ENCODE results near the gene SIK3.

SIK3 gene

DNA sequence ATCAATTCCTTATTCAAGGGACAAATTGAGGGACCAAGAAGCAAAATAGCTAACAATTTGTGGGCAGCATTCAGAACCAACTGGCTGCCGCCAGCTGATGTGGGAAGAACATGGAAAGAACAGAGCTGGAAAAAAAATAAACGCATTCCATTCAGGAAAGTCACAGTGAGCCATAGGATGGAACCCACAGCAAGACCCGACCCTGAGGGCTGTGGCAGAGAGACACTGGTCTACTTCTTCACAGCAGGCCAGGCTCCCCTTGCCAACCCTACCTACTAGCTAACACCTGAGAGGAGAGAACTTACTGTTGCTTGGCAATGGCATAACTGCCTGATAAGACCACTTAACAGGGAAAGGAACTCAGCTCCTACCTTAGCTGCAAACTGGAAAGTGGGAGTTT, 137.3 kb downstream of the SIK3 start:
- peak overlapping the region; percentile 8 for H3K27ac ChIP-seq (ENCODE audit: low read depth, low read length)

DNA sequence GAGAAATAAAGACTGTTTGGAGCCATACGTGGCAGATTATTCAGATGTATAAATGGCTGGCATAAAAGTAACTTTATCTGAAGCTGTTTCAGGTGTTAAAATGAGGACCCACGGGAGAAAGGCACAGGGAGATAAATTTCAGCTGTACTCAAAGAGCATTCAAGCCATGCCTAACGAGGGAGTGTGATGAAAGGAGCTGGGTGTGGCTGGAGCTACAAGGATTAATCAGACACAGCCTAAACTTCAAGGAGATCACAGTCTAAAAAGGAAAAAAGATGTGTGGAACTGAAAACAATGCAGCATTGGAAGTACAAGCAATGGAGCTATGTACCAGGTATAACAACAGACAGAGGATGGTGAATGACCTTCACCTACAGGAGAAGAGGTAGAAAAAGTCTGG, 140.0 kb downstream of the SIK3 start:
- H3K9me3 ChIP-seq (ENCODE audit: control insufficient read depth, insufficient read depth, low read length): no peaks in the 10 kb centered on the region
- H3K27ac ChIP-seq (ENCODE audit: low read depth, low read length): no peak overlapping the region
- H3K27me3 ChIP-seq (ENCODE audit: control insufficient read depth, insufficient read depth, low read length): no peaks in the 10 kb centered on the region
- H3K4me1 ChIP-seq (ENCODE audit: control insufficient read depth, insufficient read depth, low read length): peaks cover 37% of the 10 kb centered on the region
- H3K9ac ChIP-seq (ENCODE audit: low read depth, low read length): no peak overlapping the region
- no peak overlapping the region for H3K4me3 ChIP-seq (ENCODE audit: low read depth, low read length)
- H3K36me3 ChIP-seq (ENCODE audit: control insufficient read depth, insufficient read depth, low read length): peaks cover 20% of the 10 kb centered on the region

More for the DNA sequence above, 137.3 kb downstream of the SIK3 start:
- Histone ChIP-seq H3K4me1 (ENCODE audit: control insufficient read depth, insufficient read depth, low read length) (peaks cover 34% of the 10 kb centered on the region), H3K27me3 (ENCODE audit: control insufficient read depth, insufficient read depth, low read length) (no peaks in the 10 kb centered on the region), H3K36me3 (ENCODE audit: control insufficient read depth, insufficient read depth, low read length) (0 out of 2 replicates have a peak, but pooled peaks cover 5% of the 10 kb centered on the region), H3K9me3 (ENCODE audit: control insufficient read depth, insufficient read depth, low read length) (no peaks in the 10 kb centered on the region), H3K4me3 (ENCODE audit: low read depth, low read length) (no peak overlapping the region), H3K9ac (ENCODE audit: low read depth, low read length) (no peak overlapping the region)

DNA sequence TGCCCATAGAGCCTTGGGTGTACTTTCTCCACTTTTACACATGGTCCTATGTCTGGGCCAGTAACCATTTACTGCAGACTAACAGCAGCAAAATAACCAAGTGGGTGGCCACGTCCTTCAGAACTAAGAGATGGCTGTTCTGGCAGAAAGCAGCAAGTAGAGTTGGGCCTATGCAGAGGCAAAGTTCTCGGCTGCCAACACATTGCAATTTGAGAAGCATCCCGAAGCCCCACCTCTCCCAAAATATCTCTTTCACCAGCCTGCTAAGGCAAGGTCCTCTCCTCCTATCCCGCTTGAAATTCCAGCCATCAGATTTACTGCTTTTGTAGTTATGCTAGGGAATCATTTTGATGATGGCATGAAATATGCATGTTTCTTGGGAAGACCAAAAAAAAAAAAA, 142.3 kb downstream of the SIK3 start:
- Histone ChIP-seq H3K27me3 (ENCODE audit: control insufficient read depth, insufficient read depth, low read length) (no peaks in the 10 kb centered on the region), H3K27ac (ENCODE audit: low read depth, low read length) (no peak overlapping the region), H3K9ac (ENCODE audit: low read depth, low read length) (no peak overlapping the region), H3K4me1 (ENCODE audit: control insufficient read depth, insufficient read depth, low read length) (peaks cover 17% of the 10 kb centered on the region; the same call in 1 of the 2 replicates), H3K9me3 (ENCODE audit: control insufficient read depth, insufficient read depth, low read length) (no peaks in the 10 kb centered on the region), H3K36me3 (ENCODE audit: control insufficient read depth, insufficient read depth, low read length) (peaks cover 21% of the 10 kb centered on the region), H3K4me3 (ENCODE audit: low read depth, low read length) (no peak overlapping the region)

DNA sequence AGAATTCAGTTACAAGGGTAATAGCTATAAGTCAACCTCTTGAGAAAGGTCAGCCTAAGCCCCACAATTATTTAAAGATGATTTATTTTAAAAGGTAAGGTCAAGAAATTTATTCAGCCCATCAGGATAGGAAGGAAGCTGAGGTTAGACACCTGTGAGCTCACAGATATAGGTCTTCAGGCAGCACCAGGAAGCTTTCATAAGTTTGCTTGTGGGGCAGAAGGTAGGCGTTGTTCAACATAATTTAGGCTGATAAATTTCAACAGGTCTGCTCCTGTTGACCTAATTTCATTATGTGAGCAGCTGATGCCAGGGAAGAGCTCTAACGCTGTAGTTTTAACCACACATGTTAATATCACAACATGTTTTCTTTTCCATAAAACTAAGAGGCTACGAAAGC, 142.7 kb downstream of the SIK3 start:
- Histone ChIP-seq H3K9me3 (ENCODE audit: control insufficient read depth, insufficient read depth, low read length) (no peaks in the 10 kb centered on the region), H3K9ac (ENCODE audit: low read depth, low read length) (no peak overlapping the region), H3K36me3 (ENCODE audit: control insufficient read depth, insufficient read depth, low read length) (peaks cover 25% of the 10 kb centered on the region), H3K4me3 (ENCODE audit: low read depth, low read length) (no peak overlapping the region), H3K27ac (ENCODE audit: low read depth, low read length) (no peak overlapping the region), H3K4me1 (ENCODE audit: control insufficient read depth, insufficient read depth, low read length) (peaks cover 13% of the 10 kb centered on the region; the same call in 1 of the 2 replicates), H3K27me3 (ENCODE audit: control insufficient read depth, insufficient read depth, low read length) (no peaks in the 10 kb centered on the region)

DNA sequence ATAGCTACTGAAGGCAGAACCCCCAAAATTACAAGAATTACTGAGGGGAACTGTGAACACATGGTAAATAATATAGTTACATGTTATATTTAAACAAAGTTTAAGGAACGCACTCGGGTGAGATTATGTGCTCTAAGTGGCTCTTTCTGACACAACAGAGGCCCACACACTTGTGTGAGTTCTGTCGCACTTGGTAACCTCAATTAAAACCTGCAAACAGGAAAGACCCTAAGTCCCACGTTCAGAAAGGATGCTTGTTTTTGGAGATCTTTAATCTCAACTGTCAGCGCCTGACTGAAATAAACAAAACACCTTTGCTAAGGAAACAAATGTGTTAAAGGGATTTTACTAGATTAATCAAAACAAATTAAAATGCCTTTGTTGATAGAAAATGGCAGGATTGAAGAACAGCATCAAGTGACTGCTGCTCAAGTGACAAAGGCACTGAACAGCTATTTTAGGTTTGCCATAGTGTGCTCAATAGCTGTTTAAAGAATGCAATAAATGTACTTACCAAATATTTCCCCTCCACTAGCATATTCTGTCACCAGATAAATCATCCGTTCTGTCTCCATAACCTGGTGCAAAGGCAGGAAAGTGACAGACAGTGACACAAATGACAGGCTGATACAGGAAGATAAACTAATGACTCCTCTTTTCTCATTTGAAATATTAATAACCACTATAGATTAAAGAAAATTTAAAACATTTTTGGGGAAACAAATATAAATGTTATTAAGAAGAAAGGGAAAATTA, 144.5 kb downstream of the SIK3 start:
- H3K9ac ChIP-seq (ENCODE audit: low read depth, low read length): no peak overlapping the region

DNA sequence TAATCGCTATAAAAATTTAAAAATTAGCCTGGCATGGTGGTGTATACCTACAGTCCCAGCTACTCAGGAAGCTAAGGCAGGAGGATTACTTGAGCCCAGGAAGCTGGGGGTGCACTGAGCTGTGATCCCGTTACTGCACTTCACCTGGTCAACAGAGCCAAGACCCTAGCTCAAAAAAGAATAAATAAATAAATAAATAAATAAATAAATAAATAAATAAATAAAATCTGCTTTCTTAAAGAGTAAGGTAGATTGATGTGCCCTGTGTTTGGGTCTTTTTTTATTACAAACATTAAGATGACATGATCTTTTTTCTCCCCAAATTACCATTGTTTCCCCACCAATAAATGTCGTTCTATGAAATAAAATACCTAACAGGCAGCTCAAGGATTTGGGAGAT, 146.5 kb downstream of the SIK3 start:
- peaks cover 35% of the 10 kb centered on the region for H3K36me3 ChIP-seq (ENCODE audit: control insufficient read depth, insufficient read depth, low read length)
- H3K27me3 ChIP-seq (ENCODE audit: control insufficient read depth, insufficient read depth, low read length): no peaks in the 10 kb centered on the region
- no peak overlapping the region for H3K4me3 ChIP-seq (ENCODE audit: low read depth, low read length)
- no peaks in the 10 kb centered on the region for H3K9me3 ChIP-seq (ENCODE audit: control insufficient read depth, insufficient read depth, low read length)
- H3K27ac ChIP-seq (ENCODE audit: low read depth, low read length): no peak overlapping the region
- H3K4me1 ChIP-seq (ENCODE audit: control insufficient read depth, insufficient read depth, low read length): peaks cover 10% of the 10 kb centered on the region; the same call in 1 of the 2 replicates
- no peak overlapping the region for H3K9ac ChIP-seq (ENCODE audit: low read depth, low read length)

More for the DNA sequence above, 144.5 kb downstream of the SIK3 start:
- Histone ChIP-seq H3K9me3 (ENCODE audit: control insufficient read depth, insufficient read depth, low read length) (no peaks in the 10 kb centered on the region), H3K36me3 (ENCODE audit: control insufficient read depth, insufficient read depth, low read length) (peaks cover 36% of the 10 kb centered on the region), H3K4me1 (ENCODE audit: control insufficient read depth, insufficient read depth, low read length) (peaks cover 13% of the 10 kb centered on the region; the same call in 1 of the 2 replicates), H3K4me3 (ENCODE audit: low read depth, low read length) (no peak overlapping the region), H3K27me3 (ENCODE audit: control insufficient read depth, insufficient read depth, low read length) (no peaks in the 10 kb centered on the region), H3K27ac (ENCODE audit: low read depth, low read length) (no peak overlapping the region)

DNA sequence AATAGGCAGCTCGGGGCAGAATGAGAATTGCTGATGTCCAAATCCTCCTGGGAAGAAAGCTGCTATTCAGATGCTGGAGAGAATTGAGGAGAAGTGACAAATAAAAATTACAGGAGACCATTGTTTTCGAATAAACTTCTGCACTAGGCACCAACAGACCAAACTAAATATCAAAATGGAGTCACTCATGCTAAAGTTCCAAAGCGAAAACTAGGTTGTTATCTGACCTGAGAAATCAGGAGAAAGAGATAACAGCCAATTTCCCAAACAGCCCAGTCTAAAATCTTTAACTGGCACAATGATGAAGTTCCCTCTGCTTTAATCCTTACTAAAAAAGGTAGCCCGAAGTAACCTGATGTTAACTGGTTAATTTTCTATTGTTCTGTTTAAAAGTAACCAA, 148.0 kb downstream of the SIK3 start:
- H3K4me1 ChIP-seq (ENCODE audit: control insufficient read depth, insufficient read depth, low read length): no peaks in the 10 kb centered on the region
- H3K27ac ChIP-seq (ENCODE audit: low read depth, low read length): no peak overlapping the region
- H3K9ac ChIP-seq (ENCODE audit: low read depth, low read length): no peak overlapping the region
- H3K9me3 ChIP-seq (ENCODE audit: control insufficient read depth, insufficient read depth, low read length): no peaks in the 10 kb centered on the region
- peaks cover 26% of the 10 kb centered on the region for H3K36me3 ChIP-seq (ENCODE audit: control insufficient read depth, insufficient read depth, low read length)
- no peaks in the 10 kb centered on the region for H3K27me3 ChIP-seq (ENCODE audit: control insufficient read depth, insufficient read depth, low read length)
- H3K4me3 ChIP-seq (ENCODE audit: low read depth, low read length): no peak overlapping the region

DNA sequence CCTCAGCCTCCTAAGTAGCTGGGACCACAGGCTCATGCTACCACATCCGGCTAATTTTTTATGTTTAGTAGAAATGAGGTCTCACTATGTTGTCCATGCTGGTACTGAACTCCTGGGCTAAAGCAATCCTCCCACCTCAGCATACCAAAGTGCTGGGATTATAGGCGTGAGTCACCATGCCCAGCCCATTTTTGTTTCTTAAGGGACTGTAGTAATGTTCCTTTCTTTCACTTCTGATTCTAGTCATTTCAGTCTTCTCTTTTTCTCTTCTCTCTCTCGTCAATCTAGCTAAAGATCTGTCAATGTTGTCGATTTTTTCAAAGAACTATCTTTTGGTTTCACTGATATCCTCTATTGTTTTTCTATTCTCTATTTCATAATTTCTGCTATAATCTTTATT, 149.8 kb downstream of the SIK3 start:
- Histone ChIP-seq H3K4me3 (ENCODE audit: low read depth, low read length) (no peak overlapping the region), H3K27ac (ENCODE audit: low read depth, low read length) (no peak overlapping the region), H3K27me3 (ENCODE audit: control insufficient read depth, insufficient read depth, low read length) (no peaks in the 10 kb centered on the region), H3K9ac (ENCODE audit: low read depth, low read length) (no peak overlapping the region), H3K36me3 (ENCODE audit: control insufficient read depth, insufficient read depth, low read length) (peaks cover 16% of the 10 kb centered on the region), H3K4me1 (ENCODE audit: control insufficient read depth, insufficient read depth, low read length) (no peaks in the 10 kb centered on the region), H3K9me3 (ENCODE audit: control insufficient read depth, insufficient read depth, low read length) (no peaks in the 10 kb centered on the region)

DNA sequence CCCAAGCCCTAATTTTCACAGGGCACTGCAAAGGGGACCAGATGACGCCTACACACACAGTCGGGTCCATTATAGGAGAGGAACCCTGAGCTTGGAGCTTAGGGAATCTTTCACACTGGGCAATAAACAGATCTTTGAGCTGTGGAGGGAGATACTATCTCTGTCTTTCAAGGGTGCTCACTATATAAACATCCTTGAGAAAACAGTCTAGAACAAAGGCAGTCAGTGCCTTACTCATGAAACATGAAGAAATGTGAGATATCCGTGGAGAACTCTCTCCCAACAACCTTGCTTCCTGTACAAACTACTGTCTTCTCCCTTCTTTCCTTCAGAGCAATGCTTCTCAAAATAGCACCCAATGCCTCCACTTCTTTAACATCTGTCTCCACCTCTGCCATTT, 151.8 kb downstream of the SIK3 start:
- H3K9ac ChIP-seq (ENCODE audit: low read depth, low read length): no peak overlapping the region
- H3K4me1 ChIP-seq (ENCODE audit: control insufficient read depth, insufficient read depth, low read length): no peaks in the 10 kb centered on the region
- peaks cover 16% of the 10 kb centered on the region for H3K36me3 ChIP-seq (ENCODE audit: control insufficient read depth, insufficient read depth, low read length)
- no peaks in the 10 kb centered on the region for H3K9me3 ChIP-seq (ENCODE audit: control insufficient read depth, insufficient read depth, low read length)
- no peak overlapping the region for H3K27ac ChIP-seq (ENCODE audit: low read depth, low read length)
- no peaks in the 10 kb centered on the region for H3K27me3 ChIP-seq (ENCODE audit: control insufficient read depth, insufficient read depth, low read length)
- no peak overlapping the region for H3K4me3 ChIP-seq (ENCODE audit: low read depth, low read length)

DNA sequence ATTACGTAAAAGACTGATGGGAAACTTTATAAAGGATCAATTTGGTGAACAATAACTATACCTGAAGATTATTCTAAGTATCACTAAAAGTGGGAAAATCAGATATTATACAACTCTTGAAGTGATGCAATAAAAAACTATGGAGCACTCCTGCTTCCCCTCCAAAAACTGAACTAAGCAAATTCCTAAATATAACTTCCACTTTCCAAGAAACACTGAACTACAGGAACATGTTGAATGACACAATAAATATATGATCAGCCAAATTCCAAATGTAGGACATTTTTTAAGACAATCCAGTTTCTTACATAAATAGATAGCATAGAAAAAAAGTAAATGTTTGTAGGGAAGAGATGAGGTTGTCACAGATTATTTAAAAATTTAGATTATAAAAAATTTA, 158.7 kb downstream of the SIK3 start:
- Histone ChIP-seq H3K4me1 (ENCODE audit: control insufficient read depth, insufficient read depth, low read length) (no peaks in the 10 kb centered on the region), H3K36me3 (ENCODE audit: control insufficient read depth, insufficient read depth, low read length) (peaks cover 3% of the 10 kb centered on the region; the same call in 1 of the 2 replicates), H3K4me3 (ENCODE audit: low read depth, low read length) (no peak overlapping the region), H3K9ac (ENCODE audit: low read depth, low read length) (no peak overlapping the region), H3K9me3 (ENCODE audit: control insufficient read depth, insufficient read depth, low read length) (no peaks in the 10 kb centered on the region), H3K27me3 (ENCODE audit: control insufficient read depth, insufficient read depth, low read length) (no peaks in the 10 kb centered on the region), H3K27ac (ENCODE audit: low read depth, low read length) (no peak overlapping the region)

DNA sequence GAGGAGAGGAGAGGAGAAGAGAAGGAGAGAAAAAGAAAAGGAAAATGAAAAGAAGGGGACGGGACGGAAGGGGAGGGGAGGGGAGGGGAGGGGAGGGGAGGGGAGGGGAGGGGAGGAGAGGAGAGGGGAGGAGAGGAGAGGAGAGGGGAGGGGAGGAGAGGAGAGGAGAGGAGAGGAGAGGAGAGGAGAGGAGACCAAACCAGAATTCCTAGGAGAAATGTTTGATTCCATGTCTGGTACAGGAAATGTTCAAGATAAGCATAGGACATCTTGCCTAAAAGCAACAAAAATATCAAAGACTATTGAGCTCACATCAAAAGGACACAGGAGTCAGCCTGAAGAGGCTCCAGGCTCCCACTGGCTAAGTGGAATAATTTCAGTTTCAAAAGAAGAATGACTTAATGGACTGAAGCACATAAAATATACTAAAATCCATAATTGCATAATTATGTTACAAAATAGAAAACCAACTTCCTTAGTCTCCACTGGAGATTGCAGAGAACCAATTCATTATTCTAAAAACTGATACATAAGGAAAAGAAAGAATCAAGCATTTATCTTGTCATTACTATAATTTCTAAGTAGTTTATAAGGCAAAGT, 159.7 kb downstream of the SIK3 start:
- no peak overlapping the region for H3K4me3 ChIP-seq (ENCODE audit: low read depth, low read length)
- H3K36me3 ChIP-seq (ENCODE audit: control insufficient read depth, insufficient read depth, low read length): peaks cover 3% of the 10 kb centered on the region; the same call in 1 of the 2 replicates
- no peaks in the 10 kb centered on the region for H3K27me3 ChIP-seq (ENCODE audit: control insufficient read depth, insufficient read depth, low read length)
- H3K9me3 ChIP-seq (ENCODE audit: control insufficient read depth, insufficient read depth, low read length): no peaks in the 10 kb centered on the region
- H3K27ac ChIP-seq (ENCODE audit: low read depth, low read length): no peak overlapping the region
- no peak overlapping the region for H3K9ac ChIP-seq (ENCODE audit: low read depth, low read length)
- no peaks in the 10 kb centered on the region for H3K4me1 ChIP-seq (ENCODE audit: control insufficient read depth, insufficient read depth, low read length)
